PC-9 (cell line): ENCODE results near the gene PLPP1. TPM values are rescaled to one million over a fixed set of nuclear protein-coding genes. Genes with fewer than 3 reads are reported as not detected.

Experiments
- BruUV-seq: library from RNA; stranded (reverse); fragments of 400-500 nt; replicated peaks from 2 replicates; lab custom pipeline; 2021; lab: Mats Ljungman, UMichigan
- CTCF ChIA-PET: fragments of 300-600 bp; sonication (Branson Sonifier 250); formaldehyde crosslinking; loops from one replicate; lab custom pipeline; 2022; ENCODE audit warnings: antibody characterized with exemption; lab: Charles Lee
- POLR2A ChIA-PET: fragments of 300-600 bp; sonication (Branson Sonifier 250); formaldehyde crosslinking; loops from one replicate; lab custom pipeline; 2022; ENCODE audit warnings: antibody characterized with exemption; ENCODE audit not compliant: unreplicated experiment; lab: Charles Lee
- DNase-seq, 2 experiments: peaks; one replicate each; pipeline versions ENCODE4 v3.0.0 to v3.0.0-alpha.2; 2015 to 2022; ENCODE audit warnings: mixed read lengths in 1 of 2
- H2AFZ ChIP-seq: fragments of 200-600 bp; sonication (generic); 2 replicates; pipeline ENCODE4 v1.8.1; 2017; ENCODE audit warnings: antibody characterized with exemption
- H3F3A ChIP-seq: fragments of 200-600 bp; sonication (generic); 2 replicates; pipeline ENCODE4 v1.8.1; 2017; ENCODE audit warnings: antibody characterized with exemption, mild to moderate bottlenecking, low read depth; ENCODE audit not compliant: insufficient read depth
- H3K27ac ChIP-seq: fragments of 200-600 bp; sonication (generic); 2 replicates; pipeline ENCODE4 v1.6.1; 2016; ENCODE audit warnings: mixed run types
- H3K27me3 ChIP-seq: fragments of 200-600 bp; sonication (generic); 2 replicates; pipeline ENCODE4 v1.6.1; 2016; ENCODE audit warnings: low read depth, mixed run types; ENCODE audit not compliant: insufficient read depth
- H3K36me3 ChIP-seq: fragments of 200-600 bp; sonication (generic); 2 replicates; pipeline ENCODE4 v1.6.1; 2016; ENCODE audit warnings: low read depth, mixed run types
- H3K4me1 ChIP-seq: fragments of 200-600 bp; sonication (generic); replicated peaks from 2 replicates; pipeline ENCODE4 v1.6.1; 2016; ENCODE audit warnings: mixed run types; ENCODE audit not compliant: insufficient read depth
- H3K4me2 ChIP-seq: fragments of 200-600 bp; sonication (generic); 2 replicates; pipeline ENCODE4 v1.6.1; 2017; ENCODE audit warnings: mixed run types
- H3K4me3 ChIP-seq: fragments of 200-600 bp; sonication (generic); 2 replicates; pipeline ENCODE4 v1.6.1; 2016; ENCODE audit warnings: mixed run types
- H3K79me2 ChIP-seq: fragments of 200-600 bp; sonication (generic); 2 replicates; pipeline ENCODE4 v1.6.1; 2017; ENCODE audit warnings: low read depth, mixed run types
- H3K9me2 ChIP-seq: fragments of 200-600 bp; sonication (generic); 2 replicates; pipeline ENCODE4 v1.8.1; 2017; ENCODE audit warnings: mild to moderate bottlenecking; ENCODE audit not compliant: insufficient read depth
- H3K9me3 ChIP-seq: fragments of 200-600 bp; sonication (generic); 2 replicates; pipeline ENCODE4 v1.8.1; 2016; ENCODE audit warnings: low read depth; ENCODE audit not compliant: insufficient read depth
- H4K20me1 ChIP-seq: fragments of 200-600 bp; sonication (generic); 2 replicates; pipeline ENCODE4 v1.8.1; 2017; ENCODE audit not compliant: insufficient read depth
- CTCF ChIP-seq: fragments of 200-600 bp; sonication (generic); conservative IDR thresholded peaks from 2 replicates; pipeline ENCODE4 v1.6.1; 2017; ENCODE audit warnings: mixed run types, antibody characterized with exemption, mild to moderate bottlenecking, moderate library complexity
- EZH2 ChIP-seq: fragments of 200-600 bp; sonication (generic); IDR thresholded peaks from 2 replicates; pipeline ENCODE4 v1.8.0; 2017; ENCODE audit warnings: antibody characterized with exemption, low read depth
- intact Hi-C: fragments of 100-400 bp; cut with micrococcal nuclease; formaldehyde crosslinking; loops from one replicate; pipeline ENCODE4 v1.10.0; 2022; ENCODE audit not compliant: unreplicated experiment
- total RNA-seq: library from RNA; stranded (reverse); gene quantifications from 2 replicates; pipeline ENCODE4 v1.2.3, GENCODE V29; 2021

The PLPP1 gene
- total RNA-seq, 1 experiment from 2014 or later = 12.2 TPM

DNA sequence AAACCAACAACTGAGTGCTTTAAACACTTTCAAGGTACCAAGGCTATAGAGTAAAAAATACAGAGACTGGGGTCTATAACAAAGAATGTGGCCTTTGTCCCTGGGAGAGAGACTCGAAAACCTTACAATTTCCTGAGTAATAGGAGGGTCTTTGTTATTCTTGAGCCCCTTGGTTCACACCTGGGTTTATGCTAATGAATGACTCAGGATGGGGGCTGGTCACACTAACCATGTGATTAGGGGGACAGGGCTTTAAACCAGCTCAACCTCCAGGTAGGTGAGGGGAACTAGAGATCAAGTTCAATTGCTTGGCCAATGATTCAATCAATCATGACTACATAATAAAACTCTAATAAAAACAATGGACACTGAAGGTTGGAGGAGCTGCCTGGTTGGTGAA is 50.2 kb downstream of the PLPP1 start:
- TF ChIP-seq EZH2 (no peak), CTCF (no peak)

GRCh38 chr5:55483885-55484284 is 50.9 kb downstream of the PLPP1 start:
- Histone ChIP-seq H3K27ac (no peak overlapping the region), H3K4me1 (no peaks in the 10 kb centered on the region), H3K79me2 (no peaks in the 10 kb centered on the region), H3K36me3 (no peaks in the 10 kb centered on the region), H3K9me2 (no peaks in the 10 kb centered on the region), H2AFZ (no peak overlapping the region), H4K20me1 (no peaks in the 10 kb centered on the region), H3K27me3 (no peaks in the 10 kb centered on the region), H3K4me3 (no peak overlapping the region), H3F3A (no peaks in the 10 kb centered on the region), H3K4me2 (no peak overlapping the region), H3K9me3 (no peaks in the 10 kb centered on the region)
- ChIA-PET CTCF (interaction anchor here (0.7 kb wide), 1 partner anchor 10 kb away, joined by 3 read pairs; no protein-coding TSS in a partner anchor), POLR2A (no interaction called here)
- BruUV-seq = no TSS peak
- intact Hi-C loops = no loop called here
- no peak for TF ChIP-seq CTCF
- TF ChIP-seq EZH2 = no peak
- no peak for DNase-seq

More for the DNA sequence above, 50.2 kb downstream of the PLPP1 start:
- Histone ChIP-seq H3K36me3 (no peaks in the 10 kb centered on the region), H3K27me3 (no peaks in the 10 kb centered on the region), H2AFZ (no peak overlapping the region), H4K20me1 (no peaks in the 10 kb centered on the region), H3K4me1 (no peaks in the 10 kb centered on the region), H3K4me3 (no peak overlapping the region), H3K4me2 (no peak overlapping the region), H3K79me2 (no peaks in the 10 kb centered on the region), H3K9me3 (no peaks in the 10 kb centered on the region), H3K9me2 (no peaks in the 10 kb centered on the region), H3K27ac (no peak overlapping the region), H3F3A (no peaks in the 10 kb centered on the region)
- BruUV-seq = no TSS peak
- intact Hi-C loops = no loop called here
- CTCF ChIA-PET = no interaction called here
- no peak for DNase-seq
- POLR2A ChIA-PET = no interaction called here

DNA sequence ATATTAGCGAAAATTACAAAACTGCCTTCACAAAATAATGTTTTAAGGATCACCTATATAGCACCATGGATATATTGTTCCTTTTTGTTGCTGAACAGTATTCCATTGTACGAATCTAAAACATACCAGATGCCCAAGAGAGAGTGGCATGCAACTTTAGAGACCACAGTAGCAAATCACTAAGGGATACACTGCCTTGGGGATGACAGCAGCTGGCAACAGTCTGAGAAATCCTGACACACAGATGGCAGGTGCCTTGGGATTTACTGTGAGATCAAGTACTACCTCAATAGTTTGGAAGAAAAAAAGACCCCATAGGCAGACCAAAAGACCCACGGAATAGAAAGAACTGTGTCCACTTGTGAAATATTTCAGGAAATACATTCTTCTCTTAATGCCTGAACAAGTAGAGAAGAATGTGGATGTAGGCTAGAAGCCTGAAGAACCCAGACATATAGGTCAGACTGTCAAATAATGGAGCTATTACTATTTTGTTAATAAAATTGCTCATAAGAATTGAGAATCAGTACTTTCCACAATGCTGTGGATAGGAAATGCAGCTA is 53.4 kb downstream of the PLPP1 start:
- no peaks in the 10 kb centered on the region for H3K4me1 ChIP-seq
- ChIA-PET POLR2A (no interaction called here), CTCF (interaction anchor here (0.7 kb wide), 1 partner anchor 83 kb away, joined by 3 read pairs; no protein-coding TSS in a partner anchor)
- H4K20me1 ChIP-seq = no peaks in the 10 kb centered on the region
- H3K9me3 ChIP-seq = no peaks in the 10 kb centered on the region
- H2AFZ ChIP-seq = no peak overlapping the region
- no peaks in the 10 kb centered on the region for H3K27me3 ChIP-seq
- H3K79me2 ChIP-seq = no peaks in the 10 kb centered on the region
- BruUV-seq = no TSS peak
- H3K27ac ChIP-seq = no peak overlapping the region
- no peaks in the 10 kb centered on the region for H3K9me2 ChIP-seq
- intact Hi-C loops = no loop called here
- H3F3A ChIP-seq = no peaks in the 10 kb centered on the region
- no peak overlapping the region for H3K4me2 ChIP-seq
- DNase-seq = no peak
- no peak overlapping the region for H3K4me3 ChIP-seq
- H3K36me3 ChIP-seq = no peaks in the 10 kb centered on the region
- TF ChIP-seq CTCF (no peak), EZH2 (no peak)
